HEK293 (cell line): ENCODE data around the gene ZWILCH.

Experiments used
- CTCF ChIA-PET: fragments of 350-600 bp; formaldehyde crosslinking; extraction: SDS; loops from one replicate; lab custom pipeline; 2021; ENCODE audit warnings: antibody characterized with exemption; lab: Yijun Ruan, JAX
- POLR2A ChIA-PET: fragments of 300-600 bp; formaldehyde crosslinking; extraction: SDS; loops from one replicate; lab custom pipeline; 2020; ENCODE audit warnings: antibody characterized with exemption, inconsistent platforms; lab: Yijun Ruan, JAX
- H3K27ac ChIP-seq: fragments of 200-500 bp; sonication (Bioruptor generic); 2 replicates; pipeline ENCODE4 v1.5.1; 2014; ENCODE audit warnings: low read depth, low read length, control low read depth, inconsistent platforms; ENCODE audit errors: extremely low read depth
- H3K36me3 ChIP-seq, 2 experiments: fragments of 200-500 bp in 1 of 2; sonication (Bioruptor generic) in 1 of 2; 1 replicate in 1 of 2; 2 replicates in 1 of 2; pipeline ENCODE4 v1.5.1; 2014 to 2017; ENCODE audit warnings: inconsistent platforms in 2 of 2, low read length in 2 of 2; ENCODE audit not compliant: control insufficient read depth in 2 of 2, insufficient read depth in 1 of 2
- H3K4me1 ChIP-seq: fragments of 200-500 bp; sonication (Bioruptor generic); 2 replicates; pipeline ENCODE4 v1.5.1; 2014; ENCODE audit warnings: mild to moderate bottlenecking, low read length, inconsistent platforms; ENCODE audit not compliant: control insufficient read depth, insufficient read depth
- H3K4me3 ChIP-seq: 2 replicates; pipeline ENCODE4 v1.5.1; 2011; ENCODE audit warnings: low read depth, mild to moderate bottlenecking, control low read depth, low read length, moderate library complexity
- H3K9me3 ChIP-seq: fragments of 200-500 bp; sonication (Bioruptor generic); 2 replicates; pipeline ENCODE4 v1.5.1; 2014; ENCODE audit warnings: low read depth, low read length, inconsistent platforms; ENCODE audit not compliant: control insufficient read depth, insufficient read depth
- ZBTB11 ChIP-seq: fragments of 450-650 bp; formaldehyde crosslinking; conservative IDR thresholded peaks from 2 replicates; pipeline ENCODE4 v1.5.1; 2016; ENCODE audit warnings: low read depth, missing biosample characterization, missing genetic modification characterization
- ZFHX2 ChIP-seq: fragments of 450-650 bp; formaldehyde crosslinking; conservative IDR thresholded peaks from 2 replicates; pipeline ENCODE4 v1.5.1; 2016; ENCODE audit warnings: missing biosample characterization, missing genetic modification characterization
- ZNF114 ChIP-seq: fragments of 450-650 bp; formaldehyde crosslinking; IDR thresholded peaks from 2 replicates; pipeline ENCODE4 v1.5.0; 2017; ENCODE audit warnings: missing biosample characterization, missing genetic modification characterization
- ZNF133 ChIP-seq: fragments of 450-650 bp; formaldehyde crosslinking; IDR thresholded peaks from 2 replicates; pipeline ENCODE4 v1.5.1; 2016; ENCODE audit warnings: missing biosample characterization, missing genetic modification characterization
- ZNF138 ChIP-seq: fragments of 450-650 bp; formaldehyde crosslinking; IDR thresholded peaks from 2 replicates; pipeline ENCODE4 v1.5.1; 2016; ENCODE audit warnings: missing biosample characterization, missing genetic modification characterization, borderline replicate concordance
- ZNF140 ChIP-seq: fragments of 450-650 bp; formaldehyde crosslinking; IDR thresholded peaks from 2 replicates; pipeline ENCODE4 v1.5.1; 2016; ENCODE audit warnings: missing biosample characterization, missing genetic modification characterization
- ZNF157 ChIP-seq: fragments of 450-650 bp; formaldehyde crosslinking; IDR thresholded peaks from 2 replicates; pipeline ENCODE4 v1.5.1; 2016; ENCODE audit warnings: missing biosample characterization, missing genetic modification characterization
- ZNF391 ChIP-seq: fragments of 450-650 bp; formaldehyde crosslinking; IDR thresholded peaks from 2 replicates; pipeline ENCODE4 v1.5.1; 2016; ENCODE audit warnings: low read depth, missing biosample characterization, missing genetic modification characterization, borderline replicate concordance
- ZNF48 ChIP-seq: fragments of 450-650 bp; formaldehyde crosslinking; IDR thresholded peaks from 2 replicates; pipeline ENCODE4 v1.5.1; 2016; ENCODE audit warnings: missing biosample characterization, missing genetic modification characterization
- ZNF560 ChIP-seq: fragments of 450-650 bp; formaldehyde crosslinking; IDR thresholded peaks from 2 replicates; pipeline ENCODE4 v1.5.1; 2017; ENCODE audit warnings: missing biosample characterization, missing genetic modification characterization, borderline replicate concordance
- ZNF585B ChIP-seq: fragments of 450-650 bp; formaldehyde crosslinking; IDR thresholded peaks from 2 replicates; pipeline ENCODE4 v1.5.1; 2016; ENCODE audit warnings: missing biosample characterization, missing genetic modification characterization
- ZNF626 ChIP-seq: fragments of 450-650 bp; sonication (Bioruptor Pico); formaldehyde crosslinking; IDR thresholded peaks from 2 replicates; pipeline ENCODE4 v1.5.1; 2018; ENCODE audit warnings: missing biosample characterization, missing genetic modification characterization, inconsistent platforms
- ZNF670 ChIP-seq: fragments of 450-650 bp; formaldehyde crosslinking; IDR thresholded peaks from 2 replicates; pipeline ENCODE4 v1.5.1; 2016; ENCODE audit warnings: missing biosample characterization, missing genetic modification characterization, low read depth
- TF ChIP-seq, protein P1 (sequence below): fragments of 450-650 bp; formaldehyde crosslinking; IDR thresholded peaks from 2 replicates; pipeline ENCODE4 v1.5.1; 2017; ENCODE audit warnings: missing biosample characterization, missing genetic modification characterization
- TF ChIP-seq, protein P2 (sequence below): fragments of 450-650 bp; formaldehyde crosslinking; IDR thresholded peaks from 2 replicates; pipeline ENCODE4 v1.5.1; 2016; ENCODE audit warnings: missing biosample characterization, missing genetic modification characterization
- TF ChIP-seq, protein P3 (sequence below): sonication (generic); formaldehyde crosslinking; IDR thresholded peaks from 2 replicates; pipeline ENCODE4 v1.8.1; 2022; ENCODE audit warnings: mild to moderate bottlenecking, moderate library complexity, missing genetic modification reagents
- TF ChIP-seq, protein P4 (sequence below): fragments of 450-650 bp; formaldehyde crosslinking; IDR thresholded peaks from 2 replicates; pipeline ENCODE4 v1.5.1; 2017; ENCODE audit warnings: missing biosample characterization, missing genetic modification characterization

ZWILCH gene

GRCh38 chr15:66573348-66573718, 68.2 kb downstream of the ZWILCH start:
- H3K9me3 ChIP-seq, result no peaks in the 10 kb centered on the region
- H3K4me1 ChIP-seq, result no peaks in the 10 kb centered on the region
- no peaks in the 10 kb centered on the region for H3K36me3 ChIP-seq
- no peak overlapping the region for H3K27ac ChIP-seq
- POLR2A ChIA-PET, result no interaction called here
- CTCF ChIA-PET, result interaction anchor here (0.6 to 1.0 kb wide), 2 partner anchors 25 to 1783 kb away, joined by 3 read pairs; no protein-coding TSS in a partner anchor
- no peak overlapping the region for H3K4me3 ChIP-seq
- TF ChIP-seq ZNF670 (tag by site-specific recombination) (no peak), ZNF626 (tag by site-specific recombination) (no peak), ZFHX2 (tag by site-specific recombination) (no peak), ZNF48 (tag by site-specific recombination) (no peak), ZNF560 (no peak), ZNF391 (tag by site-specific recombination) (no peak), ZNF133 (tag by site-specific recombination) (no peak), ZNF157 (tag by site-specific recombination) (no peak), ZNF138 (tag by site-specific recombination) (no peak)

GRCh38 chr15:66573719-66574595, 68.8 kb downstream of the ZWILCH start:
- Histone ChIP-seq H3K4me3 (no peak overlapping the region), H3K4me1 (no peaks in the 10 kb centered on the region), H3K27ac (no peak overlapping the region), H3K9me3 (no peaks in the 10 kb centered on the region), H3K36me3 (no peaks in the 10 kb centered on the region)
- TF ChIP-seq, protein P1, sequence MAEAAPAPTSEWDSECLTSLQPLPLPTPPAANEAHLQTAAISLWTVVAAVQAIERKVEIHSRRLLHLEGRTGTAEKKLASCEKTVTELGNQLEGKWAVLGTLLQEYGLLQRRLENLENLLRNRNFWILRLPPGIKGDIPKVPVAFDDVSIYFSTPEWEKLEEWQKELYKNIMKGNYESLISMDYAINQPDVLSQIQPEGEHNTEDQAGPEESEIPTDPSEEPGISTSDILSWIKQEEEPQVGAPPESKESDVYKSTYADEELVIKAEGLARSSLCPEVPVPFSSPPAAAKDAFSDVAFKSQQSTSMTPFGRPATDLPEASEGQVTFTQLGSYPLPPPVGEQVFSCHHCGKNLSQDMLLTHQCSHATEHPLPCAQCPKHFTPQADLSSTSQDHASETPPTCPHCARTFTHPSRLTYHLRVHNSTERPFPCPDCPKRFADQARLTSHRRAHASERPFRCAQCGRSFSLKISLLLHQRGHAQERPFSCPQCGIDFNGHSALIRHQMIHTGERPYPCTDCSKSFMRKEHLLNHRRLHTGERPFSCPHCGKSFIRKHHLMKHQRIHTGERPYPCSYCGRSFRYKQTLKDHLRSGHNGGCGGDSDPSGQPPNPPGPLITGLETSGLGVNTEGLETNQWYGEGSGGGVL (tag by site-specific recombination), result no peak
- TF ChIP-seq, protein P2, sequence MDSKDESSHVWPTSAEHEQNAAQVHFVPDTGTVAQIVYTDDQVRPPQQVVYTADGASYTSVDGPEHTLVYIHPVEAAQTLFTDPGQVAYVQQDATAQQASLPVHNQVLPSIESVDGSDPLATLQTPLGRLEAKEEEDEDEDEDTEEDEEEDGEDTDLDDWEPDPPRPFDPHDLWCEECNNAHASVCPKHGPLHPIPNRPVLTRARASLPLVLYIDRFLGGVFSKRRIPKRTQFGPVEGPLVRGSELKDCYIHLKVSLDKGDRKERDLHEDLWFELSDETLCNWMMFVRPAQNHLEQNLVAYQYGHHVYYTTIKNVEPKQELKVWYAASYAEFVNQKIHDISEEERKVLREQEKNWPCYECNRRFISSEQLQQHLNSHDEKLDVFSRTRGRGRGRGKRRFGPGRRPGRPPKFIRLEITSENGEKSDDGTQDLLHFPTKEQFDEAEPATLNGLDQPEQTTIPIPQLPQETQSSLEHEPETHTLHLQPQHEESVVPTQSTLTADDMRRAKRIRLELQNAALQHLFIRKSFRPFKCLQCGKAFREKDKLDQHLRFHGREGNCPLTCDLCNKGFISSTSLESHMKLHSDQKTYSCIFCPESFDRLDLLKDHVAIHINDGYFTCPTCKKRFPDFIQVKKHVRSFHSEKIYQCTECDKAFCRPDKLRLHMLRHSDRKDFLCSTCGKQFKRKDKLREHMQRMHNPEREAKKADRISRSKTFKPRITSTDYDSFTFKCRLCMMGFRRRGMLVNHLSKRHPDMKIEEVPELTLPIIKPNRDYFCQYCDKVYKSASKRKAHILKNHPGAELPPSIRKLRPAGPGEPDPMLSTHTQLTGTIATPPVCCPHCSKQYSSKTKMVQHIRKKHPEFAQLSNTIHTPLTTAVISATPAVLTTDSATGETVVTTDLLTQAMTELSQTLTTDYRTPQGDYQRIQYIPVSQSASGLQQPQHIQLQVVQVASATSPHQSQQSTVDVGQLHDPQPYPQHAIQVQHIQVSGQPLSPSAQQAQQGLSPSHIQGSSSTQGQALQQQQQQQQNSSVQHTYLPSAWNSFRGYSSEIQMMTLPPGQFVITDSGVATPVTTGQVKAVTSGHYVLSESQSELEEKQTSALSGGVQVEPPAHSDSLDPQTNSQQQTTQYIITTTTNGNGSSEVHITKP (tag by site-specific recombination), result peak; percentile 64
- ChIA-PET CTCF (interaction anchor here (0.6 to 1.4 kb wide), 3 partner anchors 7 to 1782 kb away, joined by 3 to 8 read pairs (median 7); no protein-coding TSS in a partner anchor), POLR2A (interaction anchor here (0.6 kb wide), 1 partner anchor 704 kb away, joined by 4 read pairs; no protein-coding TSS in a partner anchor)

GRCh38 chr15:66574596-66574950, 69.4 kb downstream of the ZWILCH start:
- ChIA-PET CTCF (interaction anchor here (0.6 to 1.4 kb wide), 4 partner anchors 8 to 1076 kb away, joined by 3 to 8 read pairs (median 5); no protein-coding TSS in a partner anchor), POLR2A (interaction anchor here (0.6 kb wide), 1 partner anchor 703 kb away, joined by 4 read pairs; no protein-coding TSS in a partner anchor)
- Histone ChIP-seq H3K9me3 (no peaks in the 10 kb centered on the region), H3K4me1 (no peaks in the 10 kb centered on the region), H3K4me3 (no peak overlapping the region), H3K36me3 (no peaks in the 10 kb centered on the region), H3K27ac (no peak overlapping the region)
- TF ChIP-seq ZNF670 (tag by site-specific recombination), result no peak
- TF ChIP-seq, protein P3, sequence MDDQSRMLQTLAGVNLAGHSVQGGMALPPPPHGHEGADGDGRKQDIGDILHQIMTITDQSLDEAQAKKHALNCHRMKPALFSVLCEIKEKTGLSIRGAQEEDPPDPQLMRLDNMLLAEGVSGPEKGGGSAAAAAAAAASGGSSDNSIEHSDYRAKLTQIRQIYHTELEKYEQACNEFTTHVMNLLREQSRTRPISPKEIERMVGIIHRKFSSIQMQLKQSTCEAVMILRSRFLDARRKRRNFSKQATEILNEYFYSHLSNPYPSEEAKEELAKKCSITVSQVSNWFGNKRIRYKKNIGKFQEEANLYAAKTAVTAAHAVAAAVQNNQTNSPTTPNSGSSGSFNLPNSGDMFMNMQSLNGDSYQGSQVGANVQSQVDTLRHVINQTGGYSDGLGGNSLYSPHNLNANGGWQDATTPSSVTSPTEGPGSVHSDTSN (CRISPR knock-in tag), result no peak
- TF ChIP-seq ZBTB11, result no peak
- TF ChIP-seq ZNF157 (tag by site-specific recombination), result no peak
- TF ChIP-seq ZNF114 (tag by site-specific recombination), result no peak
- TF ChIP-seq ZNF140 (tag by site-specific recombination), result no peak
- TF ChIP-seq, protein P4, sequence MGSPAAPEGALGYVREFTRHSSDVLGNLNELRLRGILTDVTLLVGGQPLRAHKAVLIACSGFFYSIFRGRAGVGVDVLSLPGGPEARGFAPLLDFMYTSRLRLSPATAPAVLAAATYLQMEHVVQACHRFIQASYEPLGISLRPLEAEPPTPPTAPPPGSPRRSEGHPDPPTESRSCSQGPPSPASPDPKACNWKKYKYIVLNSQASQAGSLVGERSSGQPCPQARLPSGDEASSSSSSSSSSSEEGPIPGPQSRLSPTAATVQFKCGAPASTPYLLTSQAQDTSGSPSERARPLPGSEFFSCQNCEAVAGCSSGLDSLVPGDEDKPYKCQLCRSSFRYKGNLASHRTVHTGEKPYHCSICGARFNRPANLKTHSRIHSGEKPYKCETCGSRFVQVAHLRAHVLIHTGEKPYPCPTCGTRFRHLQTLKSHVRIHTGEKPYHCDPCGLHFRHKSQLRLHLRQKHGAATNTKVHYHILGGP, result no peak
- TF ChIP-seq ZNF585B (tag by site-specific recombination), result no peak
